H9 (cell line): ENCODE data around the gene IRS2. TPM values are rescaled to one million over a fixed set of nuclear protein-coding genes. Genes with fewer than 3 reads are reported as not detected.

Source experiments
- DNase-seq: peaks from one replicate; pipeline ENCODE4 v3.0.0-alpha.2; 2017
- H2AFZ ChIP-seq: one replicate; pipeline ENCODE4 v1.6.1; 2013; ENCODE audit warnings: mild to moderate bottlenecking, low read length, control low read depth, moderate library complexity
- H2AK5ac ChIP-seq: 2 replicates; pipeline ENCODE4 v1.6.1; 2013; ENCODE audit warnings: low read length, control low read depth, mixed read lengths; ENCODE audit not compliant: insufficient read length
- H2BK120ac ChIP-seq: one replicate; pipeline ENCODE4 v1.6.1; 2013; ENCODE audit warnings: low read depth, mild to moderate bottlenecking, low read length, control low read depth, inconsistent platforms; ENCODE audit not compliant: poor library complexity, severe bottlenecking
- H2BK12ac ChIP-seq: 2 replicates; pipeline ENCODE4 v1.6.1; 2013; ENCODE audit warnings: low read length, control low read depth, mixed read lengths, low read depth; ENCODE audit not compliant: insufficient read length
- H2BK15ac ChIP-seq: 2 replicates; pipeline ENCODE4 v1.6.1; 2013; ENCODE audit warnings: low read depth, low read length, control low read depth
- H2BK20ac ChIP-seq: one replicate; pipeline ENCODE4 v1.6.1; 2013; ENCODE audit warnings: low read depth, mild to moderate bottlenecking, low read length, control low read depth, inconsistent platforms; ENCODE audit not compliant: poor library complexity, severe bottlenecking
- H2BK5ac ChIP-seq: 2 replicates; pipeline ENCODE4 v1.6.1; 2013; ENCODE audit warnings: low read length, control low read depth, mixed read lengths; ENCODE audit not compliant: insufficient read length
- H3K14ac ChIP-seq: 2 replicates; pipeline ENCODE4 v1.6.1; 2013; ENCODE audit warnings: low read length, control low read depth; ENCODE audit not compliant: insufficient read depth
- H3K18ac ChIP-seq: 2 replicates; pipeline ENCODE4 v1.6.1; 2013; ENCODE audit warnings: low read depth, mild to moderate bottlenecking, mixed read lengths, low read length, control low read depth; ENCODE audit not compliant: insufficient read length
- H3K23ac ChIP-seq: 2 replicates; pipeline ENCODE4 v1.6.1; 2013; ENCODE audit warnings: low read length, control low read depth, mixed read lengths, low read depth; ENCODE audit not compliant: insufficient read length
- H3K23me2 ChIP-seq: 2 replicates; pipeline ENCODE4 v1.6.1; 2013; ENCODE audit warnings: low read depth, mild to moderate bottlenecking, mixed read lengths, low read length, control low read depth; ENCODE audit not compliant: insufficient read length, poor library complexity, severe bottlenecking
- H3K27ac ChIP-seq: 2 replicates; pipeline ENCODE4 v1.5.1; 2013; ENCODE audit warnings: low read length, control low read depth, mixed read lengths, low read depth; ENCODE audit not compliant: insufficient read length
- H3K27me3 ChIP-seq: 2 replicates; pipeline ENCODE4 v1.6.1; 2013; ENCODE audit warnings: low read length, control low read depth, inconsistent platforms; ENCODE audit not compliant: insufficient read depth
- H3K4ac ChIP-seq: 2 replicates; pipeline ENCODE4 v1.6.1; 2013; ENCODE audit warnings: low read depth, mild to moderate bottlenecking, control low read depth, inconsistent platforms, low read length, moderate library complexity
- H3K4me1 ChIP-seq: 2 replicates; pipeline ENCODE4 v1.6.1; 2013; ENCODE audit warnings: low read length, control low read depth, inconsistent platforms; ENCODE audit not compliant: insufficient read depth
- H3K4me2 ChIP-seq: 2 replicates; pipeline ENCODE4 v1.6.1; 2013; ENCODE audit warnings: low read length, control low read depth, mixed read lengths; ENCODE audit not compliant: insufficient read length, insufficient read depth
- H3K56ac ChIP-seq: 2 replicates; pipeline ENCODE4 v1.6.1; 2013; ENCODE audit warnings: low read depth, mild to moderate bottlenecking, mixed read lengths, low read length, control low read depth; ENCODE audit not compliant: insufficient read length
- H3K79me1 ChIP-seq: 2 replicates; pipeline ENCODE4 v1.6.1; 2013; ENCODE audit warnings: low read depth, mild to moderate bottlenecking, moderate library complexity, low read length, control low read depth, inconsistent platforms; ENCODE audit not compliant: insufficient read depth, poor library complexity, severe bottlenecking
- H3K79me2 ChIP-seq: 2 replicates; pipeline ENCODE4 v1.6.1; 2013; ENCODE audit warnings: low read length, control low read depth, inconsistent platforms; ENCODE audit not compliant: insufficient read depth
- H3K9ac ChIP-seq: 2 replicates; pipeline ENCODE4 v1.6.1; 2013; ENCODE audit warnings: low read length, control low read depth, mixed read lengths; ENCODE audit not compliant: insufficient read length; ENCODE audit errors: extremely low read depth
- H3K9me3 ChIP-seq: one replicate; pipeline ENCODE4 v1.6.1; 2013; ENCODE audit warnings: low read depth, low read length, inconsistent platforms; ENCODE audit not compliant: control insufficient read depth
- H3T11ph ChIP-seq: one replicate; pipeline ENCODE4 v1.6.1; 2013; ENCODE audit warnings: mild to moderate bottlenecking, low read length, control low read depth, inconsistent platforms
- H4K20me1 ChIP-seq: one replicate; pipeline ENCODE4 v1.6.1; 2013; ENCODE audit not compliant: control insufficient read depth, insufficient read length, insufficient read depth
- H4K5ac ChIP-seq: 2 replicates; pipeline ENCODE4 v1.6.1; 2013; ENCODE audit warnings: low read depth, mild to moderate bottlenecking, mixed read lengths, low read length, control low read depth; ENCODE audit not compliant: insufficient read length
- H4K8ac ChIP-seq: replicated peaks from 2 replicates; pipeline ENCODE4 v1.6.1; 2013; ENCODE audit warnings: low read length, control low read depth, mixed read lengths, low read depth; ENCODE audit not compliant: insufficient read length
- H4K91ac ChIP-seq: 2 replicates; pipeline ENCODE4 v1.6.1; 2013; ENCODE audit warnings: low read depth, mild to moderate bottlenecking, moderate library complexity, mixed read lengths, low read length, control low read depth; ENCODE audit not compliant: insufficient read length
- H3K27ac Mint-ChIP-seq, 3 experiments: 2 replicates in 2 of 3; 3 replicates in 1 of 3; pipeline ENCODE4 v1.8.0; 2020 to 2021; ENCODE audit warnings: mixed read lengths in 3 of 3, mild to moderate bottlenecking in 1 of 3, moderate library complexity in 1 of 3
- H3K27me3 Mint-ChIP-seq: 2 replicates; pipeline ENCODE4 v1.8.0; 2021; ENCODE audit warnings: low read depth, mild to moderate bottlenecking, moderate library complexity, mixed read lengths
- H3K36me3 Mint-ChIP-seq, 3 experiments: 2 replicates in 2 of 3; 3 replicates in 1 of 3; pipeline ENCODE4 v1.8.0; 2020 to 2021; ENCODE audit warnings: low read depth in 3 of 3, mixed read lengths in 3 of 3; ENCODE audit not compliant: insufficient read depth in 1 of 3
- H3K4me1 Mint-ChIP-seq, 2 experiments: 2 replicates each; pipeline ENCODE4 v1.8.0; 2020; ENCODE audit warnings: mixed read lengths in 2 of 2
- H3K4me3 Mint-ChIP-seq, 2 experiments: 2 replicates in 1 of 2; 3 replicates in 1 of 2; pipeline ENCODE4 v1.8.0; 2020 to 2021; ENCODE audit warnings: mild to moderate bottlenecking in 2 of 2, mixed read lengths in 2 of 2, moderate library complexity in 1 of 2
- H3K9me3 Mint-ChIP-seq, 2 experiments: 2 replicates in 1 of 2; 3 replicates in 1 of 2; pipeline ENCODE4 v1.8.0; 2020; ENCODE audit warnings: mild to moderate bottlenecking in 2 of 2, mixed read lengths in 2 of 2, moderate library complexity in 1 of 2
- CTCF ChIP-seq: fragments of 200-600 bp; sonication (generic); conservative IDR thresholded peaks from 3 replicates; pipeline ENCODE4 v1.8.0; 2021; ENCODE audit warnings: antibody characterized with exemption, mild to moderate bottlenecking
- WGBS: extraction: QIAGEN DNeasy Blood & Tissue Kit; methylation state at CpG from one replicate; pipeline ENCODE4 v1.1.7; 2013; ENCODE audit warnings: missing lambda C conversion rate, low lambda C conversion rate, mixed read lengths; ENCODE audit not compliant: insufficient read length; ENCODE audit errors: extremely low coverage; 5-methylcytosine and 5-hydroxymethylcytosine counted together
- total RNA-seq: library from RNA; stranded (reverse); gene quantifications from 2 replicates; pipeline ENCODE4 v1.2.1, GENCODE V29; 2021

The IRS2 gene
- total RNA-seq, 1 experiment from 2014 or later, result 10.1 TPM

GRCh38 chr13:109783815-109784589 is 2.4 kb downstream of the IRS2 start:
- WGBS, result no CpG with 5 or more reads among the region's 81 CpGs

More at GRCh38 chr13:109783815-109784589, 2.4 kb downstream of the IRS2 start:
- Histone ChIP-seq H2BK20ac (no peak overlapping the region), H2BK120ac (no peak overlapping the region), H3K56ac (no peak overlapping the region), H4K5ac (no peak overlapping the region), H3K9ac (no peak overlapping the region), H3K23me2 (peaks cover 21% of the 10 kb centered on the region), H3K4ac (no peak overlapping the region), H2BK15ac (no peak overlapping the region), H2AK5ac (no peak overlapping the region), H2BK5ac (no peak overlapping the region), H3K4me1 (peaks cover 7% of the 10 kb centered on the region; the same call in 1 of the 2 replicates), H3K14ac (peak overlapping the region; percentile 87), H4K8ac (no peak overlapping the region), H2AFZ (no peak overlapping the region), H3K27ac (no peak overlapping the region), H3K23ac (no peak overlapping the region), H4K20me1 (peaks cover 4% of the 10 kb centered on the region), H3K79me2 (peaks cover 5% of the 10 kb centered on the region; the same call in 1 of the 2 replicates), H3K9me3 (no peaks in the 10 kb centered on the region), H3K27me3 (no peaks in the 10 kb centered on the region), H4K91ac (no peak overlapping the region), H3T11ph (no peak overlapping the region), H3K18ac (no peak overlapping the region), H3K4me2 (peak overlapping the region; percentile 47), H2BK12ac (no peak overlapping the region), H3K79me1 (peaks cover 1% of the 10 kb centered on the region)
- H3K4me3 Mint-ChIP-seq, result peak overlapping the region; percentile 56 to 73
- no peak overlapping the region for H3K27ac Mint-ChIP-seq
- DNase-seq, result peak; percentile 50
- H3K9me3 Mint-ChIP-seq, result no peaks in the 10 kb centered on the region
- H3K27me3 Mint-ChIP-seq, result peaks cover 11% of the 10 kb centered on the region
- peaks cover 12 to 21% (median 16%) of the 10 kb centered on the region in 3 experiments; a peak in 6 of 7 replicates for H3K36me3 Mint-ChIP-seq
- H3K4me1 Mint-ChIP-seq, result peaks cover 28 to 38% of the 10 kb centered on the region in 2 experiments
- no peak for TF ChIP-seq CTCF
